NCI-H82 (cell line): Measurements from ENCODE around the gene CFAP74.

Experiments
- DNase-seq: peaks from one replicate; lab custom pipeline; 2025; lab: John Stamatoyannopoulos, UW

Gene CFAP74

GRCh38 chr1:1876335-1876930, 127.2 kb downstream of the CFAP74 start:
- DNase-seq: no peak

- DNase-seq: no peak
Measured at GRCh38 chr1:1875932-1876331, 127.7 kb downstream of the CFAP74 start.

- no peak for DNase-seq
Measured at GRCh38 chr1:1874901-1875300, 128.7 kb downstream of the CFAP74 start.

DNA sequence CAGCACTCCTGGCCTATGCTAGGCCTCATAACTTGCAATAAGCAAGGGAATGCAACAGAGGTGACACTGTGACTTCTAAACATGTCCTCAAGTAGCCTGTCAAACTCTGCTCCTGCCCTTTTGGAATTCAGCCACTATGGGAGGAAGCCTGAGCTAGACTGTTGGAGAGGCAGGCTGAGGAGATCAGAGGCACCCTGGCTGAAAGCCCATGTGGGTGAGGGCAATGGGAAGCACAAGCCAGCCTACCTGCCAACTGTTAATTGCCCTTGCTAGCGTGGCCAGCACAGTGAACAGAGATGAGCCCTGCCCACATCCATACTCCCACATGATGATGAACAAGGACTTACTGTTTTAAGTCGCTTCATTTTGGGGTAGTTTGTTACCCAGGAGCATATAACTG, 130.4 kb downstream of the CFAP74 start:
- DNase-seq: no peak

DNA sequence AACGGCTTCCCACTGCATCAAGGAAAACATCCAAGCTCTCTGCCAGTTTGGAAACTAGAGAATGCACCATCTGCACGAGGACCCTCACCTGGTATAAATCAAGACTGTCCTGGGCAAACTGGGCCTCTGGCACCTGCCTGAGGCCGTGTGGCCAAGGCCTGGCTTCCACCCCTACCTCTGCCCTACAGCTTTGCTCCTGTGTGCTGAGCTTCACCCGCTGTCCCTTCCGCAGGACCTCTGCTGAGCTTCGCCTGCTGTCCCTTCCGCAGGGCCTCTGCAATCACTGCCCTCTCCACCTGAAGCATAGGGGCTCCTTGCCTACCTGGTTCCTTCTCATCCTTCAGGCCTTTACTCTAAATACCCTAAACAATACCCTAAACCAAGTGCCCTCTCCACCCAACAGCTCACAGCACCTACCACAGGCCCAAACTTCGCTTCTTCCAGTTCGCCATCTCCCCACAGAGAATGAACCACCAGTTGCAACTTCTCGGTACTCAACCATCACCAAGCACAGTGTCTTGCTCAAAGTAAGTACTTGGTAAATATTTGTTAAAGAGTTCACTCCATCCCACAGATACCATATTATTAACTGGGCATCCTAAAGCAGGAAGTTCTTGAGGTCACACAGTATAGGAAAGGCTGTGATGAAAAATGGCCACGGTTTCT, 131.1 kb downstream of the CFAP74 start:
- DNase-seq: no peak
